Vagina (tissue), 2 donors: ENCODE data around the gene PTPRK.

Source experiments
- CTCF ChIP-seq, 3 experiments: fragments of 450-650 bp in 2 of 3; fragments of 200-600 bp in 1 of 3; sonication (generic) in 1 of 3; IDR thresholded peaks; one replicate each; pipeline ENCODE4 v1.5.1; 2017 to 2019; ENCODE audit warnings: antibody characterized with exemption in 3 of 3, mild to moderate bottlenecking in 2 of 3, moderate library complexity in 2 of 3
- POLR2A ChIP-seq, 2 donors: fragments of 450-650 bp; IDR thresholded peaks; one replicate each; pipeline ENCODE4 v1.6.1; 2017; ENCODE audit warnings: antibody characterized with exemption in 2 of 2, mild to moderate bottlenecking in 2 of 2, moderate library complexity in 2 of 2
- POLR2AphosphoS5 ChIP-seq, 2 donors: sonication (generic); formaldehyde crosslinking; IDR thresholded peaks; one replicate each; pipeline ENCODE4 v1.9.0; 2017; ENCODE audit warnings: antibody characterized with exemption in 2 of 2, mild to moderate bottlenecking in 2 of 2, low read depth in 1 of 2; ENCODE audit not compliant: insufficient read depth in 1 of 2

GRCh38 chr6:128290221-128290620 is 230.2 kb downstream of the PTPRK start:
- TF ChIP-seq POLR2A (IDR thresholded peaks at IDR 0.05): no peak
- no peak for TF ChIP-seq CTCF (IDR thresholded peaks at IDR 0.05)
- TF ChIP-seq POLR2AphosphoS5 (IDR thresholded peaks at IDR 0.05; ENCODE audit: insufficient read depth in 1 of 2, low read depth in 1 of 2): no peak
